Mesendoderm (in vitro differentiated cells): ENCODE results near the gene LRRC10B. TPM values are rescaled to one million over a fixed set of nuclear protein-coding genes. Genes with fewer than 3 reads are reported as not detected.

Experiments used
- DNase-seq: peaks from one replicate; pipeline ENCODE4 v3.0.0; 2013
- H2AK5ac ChIP-seq: 2 replicates; pipeline ENCODE4 v1.6.1; 2013; ENCODE audit warnings: low read length, inconsistent platforms
- H2BK120ac ChIP-seq: 2 replicates; pipeline ENCODE4 v1.6.1; 2013; ENCODE audit warnings: low read depth, mild to moderate bottlenecking, low read length, moderate library complexity, mixed read lengths
- H2BK15ac ChIP-seq: replicated peaks from 2 replicates; pipeline ENCODE4 v1.6.1; 2013; ENCODE audit warnings: low read depth, mild to moderate bottlenecking, moderate library complexity
- H2BK5ac ChIP-seq: 2 replicates; pipeline ENCODE4 v1.6.1; 2013; ENCODE audit warnings: low read length, inconsistent platforms
- H3K18ac ChIP-seq: 2 replicates; pipeline ENCODE4 v1.6.1; 2013; ENCODE audit warnings: mild to moderate bottlenecking, low read length, mixed read lengths
- H3K23ac ChIP-seq: one replicate; pipeline ENCODE4 v1.6.1; 2013; ENCODE audit warnings: low read length
- H3K27ac ChIP-seq: 2 replicates; pipeline ENCODE4 v1.5.1; 2013; ENCODE audit warnings: low read depth, mild to moderate bottlenecking, inconsistent platforms, low read length, moderate library complexity
- H3K27me3 ChIP-seq: 2 replicates; pipeline ENCODE4 v1.6.1; 2013; ENCODE audit warnings: low read length, control low read depth, mild to moderate bottlenecking, inconsistent platforms; ENCODE audit not compliant: insufficient read depth, poor library complexity
- H3K36me3 ChIP-seq: 2 replicates; pipeline ENCODE4 v1.6.1; 2013; ENCODE audit warnings: low read length, inconsistent platforms; ENCODE audit not compliant: control insufficient read depth, insufficient read depth
- H3K4ac ChIP-seq: one replicate; pipeline ENCODE4 v1.6.1; 2013; ENCODE audit warnings: low read depth, mild to moderate bottlenecking, low read length, moderate library complexity
- H3K4me1 ChIP-seq: 2 replicates; pipeline ENCODE4 v1.6.1; 2013; ENCODE audit warnings: low read depth, low read length, inconsistent platforms; ENCODE audit not compliant: control insufficient read depth
- H3K4me2 ChIP-seq: 2 replicates; pipeline ENCODE4 v1.6.1; 2013; ENCODE audit warnings: low read length
- H3K4me3 ChIP-seq: 2 replicates; pipeline ENCODE4 v1.5.1; 2013; ENCODE audit warnings: mild to moderate bottlenecking, low read length
- H3K56ac ChIP-seq: one replicate; pipeline ENCODE4 v1.6.1; 2013; ENCODE audit warnings: low read length
- H3K79me1 ChIP-seq: 2 replicates; pipeline ENCODE4 v1.6.1; 2013; ENCODE audit warnings: low read length, inconsistent platforms
- H3K79me2 ChIP-seq: 2 replicates; pipeline ENCODE4 v1.6.1; 2013; ENCODE audit warnings: mild to moderate bottlenecking, low read length; ENCODE audit not compliant: control insufficient read depth, insufficient read depth
- H3K9ac ChIP-seq: 2 replicates; pipeline ENCODE4 v1.6.1; 2013; ENCODE audit warnings: low read length, inconsistent platforms
- H4K5ac ChIP-seq: one replicate; pipeline ENCODE4 v1.6.1; 2013; ENCODE audit warnings: low read length
- H4K8ac ChIP-seq: one replicate; pipeline ENCODE4 v1.6.1; 2013; ENCODE audit warnings: low read depth, mild to moderate bottlenecking, control low read depth, low read length, moderate library complexity
- WGBS: extraction: QIAGEN DNeasy Blood & Tissue Kit; methylation state at CpG from one replicate; pipeline ENCODE4 v1.1.7; 2013; ENCODE audit warnings: low lambda C conversion rate, missing lambda C conversion rate; ENCODE audit not compliant: insufficient coverage; ENCODE audit errors: extremely low coverage; 5-methylcytosine and 5-hydroxymethylcytosine counted together
- small RNA-seq: library from polyadenylated mRNA; stranded (forward); fragments of <200 nt; extraction: miRNeasy Mini kit (QIAGEN cat#:217004); gene quantifications from one replicate; pipeline ENCODE3, GENCODE V24; 2013; ENCODE audit not compliant: insufficient read depth

LRRC10B gene

GRCh38 chr11:61555051-61555969, 46.8 kb downstream of the LRRC10B start:
- no peak overlapping the region for H3K4me3 ChIP-seq
- no peak overlapping the region for H3K18ac ChIP-seq
- no peak overlapping the region for H4K8ac ChIP-seq
- no peak overlapping the region for H2BK120ac ChIP-seq
- no peak overlapping the region for H2BK15ac ChIP-seq
- no peak overlapping the region for H2BK5ac ChIP-seq
- no peaks in the 10 kb centered on the region for H3K79me2 ChIP-seq
- H2AK5ac ChIP-seq, result no peak overlapping the region
- H3K9ac ChIP-seq, result no peak overlapping the region
- H3K79me1 ChIP-seq, result no peaks in the 10 kb centered on the region
- no peak overlapping the region for H3K27ac ChIP-seq
- no peaks in the 10 kb centered on the region for H3K4me1 ChIP-seq
- no peaks in the 10 kb centered on the region for H3K27me3 ChIP-seq
- H3K4me2 ChIP-seq, result peak overlapping the region; percentile 3
- H4K5ac ChIP-seq, result no peak overlapping the region
- no peaks in the 10 kb centered on the region for H3K36me3 ChIP-seq
- H3K23ac ChIP-seq, result no peak overlapping the region
- DNase-seq, result no peak
- no CpG with 5 or more reads among the region's 57 CpGs for WGBS
- no peak overlapping the region for H3K56ac ChIP-seq
- H3K4ac ChIP-seq, result no peak overlapping the region

DNA sequence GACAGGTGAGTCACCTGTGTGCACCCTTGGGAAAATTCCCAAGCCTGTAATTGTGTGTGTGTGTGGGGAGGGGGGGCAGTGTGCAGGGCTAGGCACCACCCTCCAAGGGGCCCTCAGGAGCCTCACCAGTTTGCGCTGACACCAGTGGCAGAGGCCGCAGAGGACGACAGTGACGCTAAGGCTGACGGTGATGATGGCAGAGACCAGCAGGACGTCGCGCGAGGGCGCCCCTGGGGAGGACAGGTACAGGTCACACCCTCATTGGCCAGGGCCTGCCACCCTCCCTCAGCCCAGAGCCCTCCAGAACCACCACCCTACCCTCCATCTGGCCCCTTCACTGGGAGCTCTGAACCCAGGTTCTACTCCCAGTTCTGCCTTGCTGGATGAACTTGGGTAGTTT, 47.4 kb downstream of the LRRC10B start:
- DNase-seq, result no peak
- Histone ChIP-seq H4K5ac (no peak overlapping the region), H3K56ac (no peak overlapping the region), H2BK5ac (no peak overlapping the region), H3K23ac (no peak overlapping the region), H3K27ac (no peak overlapping the region), H3K18ac (no peak overlapping the region), H2AK5ac (no peak overlapping the region), H3K79me2 (no peaks in the 10 kb centered on the region), H2BK15ac (no peak overlapping the region), H3K4ac (no peak overlapping the region), H4K8ac (no peak overlapping the region), H3K4me1 (no peaks in the 10 kb centered on the region), H3K36me3 (no peaks in the 10 kb centered on the region), H3K4me2 (no peak overlapping the region), H3K79me1 (no peaks in the 10 kb centered on the region), H3K27me3 (no peaks in the 10 kb centered on the region), H3K9ac (no peak overlapping the region), H3K4me3 (no peak overlapping the region), H2BK120ac (no peak overlapping the region)
- WGBS, result no CpG with 5 or more reads among the region's 10 CpGs

DNA sequence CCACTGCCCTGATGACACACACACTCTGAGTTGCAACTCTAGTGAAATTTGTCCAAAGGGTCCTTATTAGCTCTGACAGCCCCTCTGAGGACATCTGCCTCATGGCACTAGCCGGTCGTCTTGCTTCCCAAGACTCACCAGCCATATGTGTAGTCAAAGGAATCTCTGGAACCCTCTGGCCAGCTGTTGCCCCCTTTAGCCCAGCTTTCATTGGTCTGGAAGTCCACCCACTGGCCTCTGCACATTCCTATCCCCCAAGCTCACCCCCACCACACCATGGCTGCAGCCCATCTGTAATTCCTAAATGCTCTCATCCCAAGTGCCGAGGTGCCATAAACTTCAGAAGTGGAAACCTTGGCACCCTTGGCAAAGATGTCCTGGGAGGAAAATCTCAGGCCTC, 48.1 kb downstream of the LRRC10B start:
- no peak overlapping the region for H2BK15ac ChIP-seq
- no peak overlapping the region for H3K4me2 ChIP-seq
- no peak for DNase-seq
- no peak overlapping the region for H3K27ac ChIP-seq
- WGBS, result no CpG with 5 or more reads among the region's 3 CpGs
- H3K4ac ChIP-seq, result no peak overlapping the region
- H2AK5ac ChIP-seq, result no peak overlapping the region
- no peaks in the 10 kb centered on the region for H3K36me3 ChIP-seq
- H3K4me3 ChIP-seq, result no peak overlapping the region
- H4K5ac ChIP-seq, result no peak overlapping the region
- H2BK5ac ChIP-seq, result no peak overlapping the region
- no peak overlapping the region for H2BK120ac ChIP-seq
- no peaks in the 10 kb centered on the region for H3K4me1 ChIP-seq
- no peak overlapping the region for H3K18ac ChIP-seq
- H4K8ac ChIP-seq, result no peak overlapping the region
- H3K23ac ChIP-seq, result no peak overlapping the region
- H3K56ac ChIP-seq, result no peak overlapping the region
- no peaks in the 10 kb centered on the region for H3K79me1 ChIP-seq
- H3K9ac ChIP-seq, result no peak overlapping the region
- H3K27me3 ChIP-seq, result no peaks in the 10 kb centered on the region
- no peaks in the 10 kb centered on the region for H3K79me2 ChIP-seq

Small RNAs within 50 kb of the gene (small RNA-seq; reads per million reads assigned to genes)
- not detected for gene MIR4488
